Type B pancreatic cell (in vitro differentiated cells): ENCODE results near the gene NAPG. TPM values are rescaled to one million over a fixed set of nuclear protein-coding genes. Genes with fewer than 3 reads are reported as not detected.

Experiments used
- DNase-seq: peaks from one replicate; pipeline ENCODE4 v3.0.0; 2021; ENCODE audit warnings: mixed read lengths; ENCODE audit not compliant: unreplicated experiment; ENCODE audit errors: extremely low spot score
- H3K27ac Mint-ChIP-seq: 2 replicates; pipeline ENCODE4 v1.8.0; 2021; ENCODE audit warnings: mild to moderate bottlenecking, mixed read lengths
- H3K27me3 Mint-ChIP-seq: 2 replicates; pipeline ENCODE4 v1.8.0; 2021; ENCODE audit warnings: mixed read lengths
- H3K36me3 Mint-ChIP-seq: 2 replicates; pipeline ENCODE4 v1.8.0; 2021; ENCODE audit warnings: mixed read lengths
- H3K4me1 Mint-ChIP-seq: one replicate; pipeline ENCODE4 v1.8.0; 2021; ENCODE audit warnings: mixed read lengths; ENCODE audit not compliant: unreplicated experiment
- H3K4me3 Mint-ChIP-seq: 2 replicates; pipeline ENCODE4 v1.8.0; 2021; ENCODE audit warnings: mild to moderate bottlenecking, mixed read lengths
- H3K9me3 Mint-ChIP-seq: 2 replicates; pipeline ENCODE4 v1.8.0; 2021; ENCODE audit warnings: mixed read lengths
- total RNA-seq: library from RNA; stranded (reverse); gene quantifications from 2 replicates; pipeline ENCODE4 v1.2.1, GENCODE V29; 2021; ENCODE audit warnings: low replicate concordance
- TF ChIP-seq, protein P1 (sequence below): fragments of 200-600 bp; sonication (generic); conservative IDR thresholded peaks from 2 replicates; pipeline ENCODE4 v1.5.0; 2021; ENCODE audit warnings: antibody characterized with exemption, mild to moderate bottlenecking

Gene NAPG
- total RNA-seq, 1 donor from 2014 or later: 22.7 TPM

DNA sequence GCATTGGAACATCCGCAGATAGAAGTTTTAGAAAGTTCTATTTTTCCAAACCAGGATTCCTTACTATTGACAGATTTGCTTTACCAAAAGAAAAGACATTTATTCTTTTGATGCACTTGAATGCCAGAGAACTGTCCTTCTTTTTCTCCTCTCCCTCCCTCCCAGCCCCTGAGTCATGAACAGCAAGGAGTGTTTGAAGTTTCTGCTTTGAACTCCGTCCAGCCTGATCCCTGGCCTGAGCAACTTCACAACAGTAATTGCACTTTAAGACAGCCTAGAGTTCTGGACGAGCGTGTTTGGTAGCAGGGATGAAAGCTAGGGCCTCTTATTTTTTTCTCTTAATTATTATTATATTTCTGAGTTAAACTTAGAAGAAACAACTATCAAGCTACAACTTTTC lies 37.8 kb upstream of the NAPG start:
- peaks cover 5% of the 10 kb centered on the region for H3K4me1 Mint-ChIP-seq
- no peak overlapping the region for H3K27ac Mint-ChIP-seq
- peaks cover under 1% of the 10 kb centered on the region for H3K9me3 Mint-ChIP-seq

DNA sequence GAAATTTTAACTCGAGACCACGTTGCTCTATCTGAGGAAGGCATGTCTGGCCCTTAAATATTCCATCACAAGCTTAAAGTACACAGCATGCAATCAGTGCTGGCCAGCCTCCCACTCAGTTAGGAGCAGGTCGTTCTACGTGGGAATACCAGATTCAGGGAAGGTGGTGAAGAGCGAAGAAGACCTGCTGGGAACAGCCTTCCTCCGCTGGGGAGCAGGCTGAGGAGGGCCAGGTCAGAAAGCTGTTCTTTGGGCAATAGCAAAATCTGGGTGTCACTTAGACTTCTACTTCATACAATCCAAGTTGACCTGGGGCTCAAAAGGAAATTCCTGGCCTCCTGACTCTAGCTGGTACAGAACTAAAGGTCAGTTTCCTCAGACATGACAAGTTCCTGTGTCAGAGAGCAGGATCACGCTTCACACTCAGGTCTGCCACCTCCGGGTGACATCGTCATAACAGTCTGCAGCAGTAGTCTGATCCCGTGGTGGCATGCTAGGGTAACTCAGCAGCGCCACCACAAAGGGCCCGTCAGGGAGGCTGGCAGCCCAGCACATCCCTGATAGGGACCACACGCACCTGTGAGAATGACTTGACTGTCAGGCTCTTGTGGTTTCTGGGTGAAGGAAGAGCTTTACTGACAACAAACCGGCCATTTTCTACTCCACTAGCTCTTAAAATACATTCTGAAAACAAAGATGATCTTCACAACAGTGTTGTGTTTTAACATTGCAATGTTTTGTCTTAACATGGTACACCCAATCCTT lies 35.2 kb upstream of the NAPG start:
- DNase-seq: no peak
- peaks cover 7% of the 10 kb centered on the region for H3K4me1 Mint-ChIP-seq

More for the DNA sequence above, 37.8 kb upstream of the NAPG start:
- Mint-ChIP-seq H3K4me3 (no peak overlapping the region), H3K27me3 (no peaks in the 10 kb centered on the region), H3K36me3 (peaks cover 32% of the 10 kb centered on the region)
- TF ChIP-seq, protein P1, sequence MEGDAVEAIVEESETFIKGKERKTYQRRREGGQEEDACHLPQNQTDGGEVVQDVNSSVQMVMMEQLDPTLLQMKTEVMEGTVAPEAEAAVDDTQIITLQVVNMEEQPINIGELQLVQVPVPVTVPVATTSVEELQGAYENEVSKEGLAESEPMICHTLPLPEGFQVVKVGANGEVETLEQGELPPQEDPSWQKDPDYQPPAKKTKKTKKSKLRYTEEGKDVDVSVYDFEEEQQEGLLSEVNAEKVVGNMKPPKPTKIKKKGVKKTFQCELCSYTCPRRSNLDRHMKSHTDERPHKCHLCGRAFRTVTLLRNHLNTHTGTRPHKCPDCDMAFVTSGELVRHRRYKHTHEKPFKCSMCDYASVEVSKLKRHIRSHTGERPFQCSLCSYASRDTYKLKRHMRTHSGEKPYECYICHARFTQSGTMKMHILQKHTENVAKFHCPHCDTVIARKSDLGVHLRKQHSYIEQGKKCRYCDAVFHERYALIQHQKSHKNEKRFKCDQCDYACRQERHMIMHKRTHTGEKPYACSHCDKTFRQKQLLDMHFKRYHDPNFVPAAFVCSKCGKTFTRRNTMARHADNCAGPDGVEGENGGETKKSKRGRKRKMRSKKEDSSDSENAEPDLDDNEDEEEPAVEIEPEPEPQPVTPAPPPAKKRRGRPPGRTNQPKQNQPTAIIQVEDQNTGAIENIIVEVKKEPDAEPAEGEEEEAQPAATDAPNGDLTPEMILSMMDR: no peak
- no peak for DNase-seq

DNA sequence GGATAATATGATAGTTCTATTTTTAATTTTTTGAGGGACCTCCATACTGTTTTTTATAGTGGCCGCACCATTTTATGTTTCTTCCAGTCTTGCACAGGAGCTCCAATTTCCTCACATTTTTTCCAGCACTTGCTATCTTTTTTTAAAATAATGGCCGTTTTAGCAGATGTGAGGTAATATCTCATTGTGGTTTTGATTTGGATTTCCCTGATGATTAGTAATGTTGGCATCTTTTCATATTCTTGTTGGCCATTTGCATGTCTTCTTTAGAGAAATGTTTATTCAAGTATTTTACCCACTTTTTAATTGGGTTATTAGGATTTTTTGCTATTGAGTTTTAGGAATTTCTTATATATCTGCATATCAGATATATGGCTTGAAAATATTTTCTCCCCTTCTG lies 29.9 kb upstream of the NAPG start:
- no peak for DNase-seq
- TF ChIP-seq, protein P1: no peak
- H3K36me3 Mint-ChIP-seq: no peaks in the 10 kb centered on the region
- H3K27me3 Mint-ChIP-seq: no peaks in the 10 kb centered on the region
- H3K4me1 Mint-ChIP-seq: peaks cover 16% of the 10 kb centered on the region
- H3K4me3 Mint-ChIP-seq: no peak overlapping the region
- peaks cover 4% of the 10 kb centered on the region for H3K9me3 Mint-ChIP-seq
- H3K27ac Mint-ChIP-seq: no peak overlapping the region

More for the DNA sequence above, 35.2 kb upstream of the NAPG start:
- TF ChIP-seq, protein P1: no peak
- H3K36me3 Mint-ChIP-seq: peaks cover 19% of the 10 kb centered on the region
- no peak overlapping the region for H3K4me3 Mint-ChIP-seq
- H3K27ac Mint-ChIP-seq: no peak overlapping the region
- H3K9me3 Mint-ChIP-seq: peaks cover 4% of the 10 kb centered on the region
- H3K27me3 Mint-ChIP-seq: no peaks in the 10 kb centered on the region

DNA sequence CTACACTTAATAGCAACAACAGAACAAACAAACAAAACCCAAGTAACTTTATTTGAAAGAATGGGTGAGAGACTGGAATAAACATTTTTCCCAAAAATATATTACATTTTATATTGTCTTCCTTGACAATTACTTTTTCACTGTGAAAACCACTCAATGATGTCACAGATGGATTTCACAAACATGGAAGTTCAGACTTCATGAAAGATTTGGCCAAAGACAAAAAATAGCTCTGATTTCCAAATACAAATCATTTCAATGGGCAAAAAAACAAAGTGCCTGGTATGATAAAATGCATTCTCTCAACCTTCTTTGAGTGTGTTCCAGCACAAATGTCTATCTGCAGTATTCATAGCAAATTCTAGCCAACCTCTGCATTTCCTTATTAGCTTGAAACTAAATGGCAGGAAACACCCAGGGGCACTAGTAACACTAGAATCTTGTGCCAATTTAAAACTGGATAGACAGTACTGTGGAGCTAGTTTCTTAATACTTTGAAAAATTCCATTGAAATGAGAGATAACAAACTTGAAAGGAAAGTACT lies 28.5 kb upstream of the NAPG start:
- TF ChIP-seq, protein P1: no peak
- H3K4me1 Mint-ChIP-seq: peaks cover 16% of the 10 kb centered on the region
- no peaks in the 10 kb centered on the region for H3K36me3 Mint-ChIP-seq
- H3K27ac Mint-ChIP-seq: no peak overlapping the region
- no peaks in the 10 kb centered on the region for H3K27me3 Mint-ChIP-seq
- no peak overlapping the region for H3K4me3 Mint-ChIP-seq
- no peak for DNase-seq
- H3K9me3 Mint-ChIP-seq: peaks cover 4% of the 10 kb centered on the region

DNA sequence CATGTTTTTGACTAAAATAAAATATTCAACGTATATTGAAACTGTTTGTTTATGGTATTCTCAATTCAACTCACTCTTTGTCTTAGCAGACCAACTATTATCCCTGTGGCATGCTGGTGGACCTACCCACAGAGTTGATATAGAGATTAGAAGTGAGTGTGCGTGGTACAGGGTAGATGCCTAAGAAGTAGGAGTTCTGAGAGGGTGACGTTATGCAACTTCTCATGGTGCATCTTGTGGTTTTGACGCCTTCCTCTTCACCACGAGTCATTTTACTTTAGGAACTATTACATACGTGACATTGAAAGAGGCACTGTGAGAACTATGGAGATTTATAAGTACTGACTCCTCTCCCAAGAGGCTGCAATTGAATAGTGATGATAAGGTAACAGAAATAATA lies 26.6 kb upstream of the NAPG start:
- DNase-seq: no peak
- no peaks in the 10 kb centered on the region for H3K9me3 Mint-ChIP-seq
- no peak overlapping the region for H3K27ac Mint-ChIP-seq
- H3K4me1 Mint-ChIP-seq: peaks cover 8% of the 10 kb centered on the region
- H3K27me3 Mint-ChIP-seq: no peaks in the 10 kb centered on the region
- H3K4me3 Mint-ChIP-seq: no peak overlapping the region
- TF ChIP-seq, protein P1: no peak
- H3K36me3 Mint-ChIP-seq: no peaks in the 10 kb centered on the region
